ENCODE results near the gene CAVIN3. TPM values are rescaled to one million over a fixed set of nuclear protein-coding genes. Genes with fewer than 3 reads are reported as not detected.

CAVIN3 gene
- total RNA-seq, 1 experiment from 2014 or later = 11.2 TPM

- H3K36me3 Mint-ChIP-seq (ENCODE audit: insufficient read depth, unreplicated experiment) = no peaks in the 10 kb centered on the region
- TF ChIP-seq CTCF (IDR thresholded peaks at IDR 0.05; ENCODE audit: insufficient read depth in 1 of 2, low read depth in 1 of 2, low read length in 1 of 2, severe bottlenecking in 1 of 2, unreplicated experiment in 1 of 2) = no peak
- H3K27me3 Mint-ChIP-seq (ENCODE audit: insufficient read depth, unreplicated experiment) = peaks cover 20% of the 10 kb centered on the region
- no peaks in the 10 kb centered on the region for H3K9me3 Mint-ChIP-seq (ENCODE audit: unreplicated experiment)
- no peak for DNase-seq
- Histone ChIP-seq H3K9me3 (peaks cover 5% of the 10 kb centered on the region; the same call in 1 of the 2 replicates), H3K4me3 (ENCODE audit: low read depth, low read length) (no peak overlapping the region), H3K4me1 (no peaks in the 10 kb centered on the region), H3K36me3 (ENCODE audit: control insufficient read depth, insufficient read depth, low read length) (no peaks in the 10 kb centered on the region), H3K27me3 (replicated peaks; ENCODE audit: control insufficient read depth, insufficient read depth, low read length) (no peaks in the 10 kb centered on the region)
- POLR2A ChIA-PET = no interaction called here
- CTCF ChIA-PET = interaction anchor here (0.5 kb wide), 1 partner anchor 29 kb away, joined by 3 read pairs; no protein-coding TSS in a partner anchor
- no peaks in the 10 kb centered on the region for H3K4me1 Mint-ChIP-seq (ENCODE audit: low read depth, unreplicated experiment)
- BruUV-seq (replicated peaks) = no TSS peak
- intact Hi-C loops (cut with micrococcal nuclease; ENCODE audit: unreplicated experiment) = no loop called here
- H3K4me3 Mint-ChIP-seq (ENCODE audit: unreplicated experiment) = no peak overlapping the region
- H3K27ac Mint-ChIP-seq (ENCODE audit: unreplicated experiment) = no peak overlapping the region
Observed at GRCh38 chr11:6271598-6271997, 48.7 kb downstream of the CAVIN3 start.

- no peak for DNase-seq
- Mint-ChIP-seq H3K4me3 (ENCODE audit: unreplicated experiment) (no peak overlapping the region), H3K27ac (ENCODE audit: unreplicated experiment) (no peak overlapping the region), H3K27me3 (ENCODE audit: insufficient read depth, unreplicated experiment) (peaks cover 16% of the 10 kb centered on the region), H3K4me1 (ENCODE audit: low read depth, unreplicated experiment) (no peaks in the 10 kb centered on the region), H3K36me3 (ENCODE audit: insufficient read depth, unreplicated experiment) (no peaks in the 10 kb centered on the region), H3K9me3 (ENCODE audit: unreplicated experiment) (no peaks in the 10 kb centered on the region)
- no peak for TF ChIP-seq CTCF (IDR thresholded peaks at IDR 0.05; ENCODE audit: insufficient read depth in 1 of 2, low read depth in 1 of 2, low read length in 1 of 2, severe bottlenecking in 1 of 2, unreplicated experiment in 1 of 2)
- intact Hi-C loops (cut with micrococcal nuclease; ENCODE audit: unreplicated experiment) = no loop called here
- POLR2A ChIA-PET = no interaction called here
- no peaks in the 10 kb centered on the region for H3K9me3 ChIP-seq
- BruUV-seq (replicated peaks) = no TSS peak
- CTCF ChIA-PET = interaction anchor here (0.5 kb wide), 2 partner anchors 30 to 101 kb away, joined by 3 read pairs; no protein-coding TSS in a partner anchor
- H3K4me1 ChIP-seq = no peaks in the 10 kb centered on the region
- H3K27me3 ChIP-seq (replicated peaks; ENCODE audit: control insufficient read depth, insufficient read depth, low read length) = no peaks in the 10 kb centered on the region
- no peak overlapping the region for H3K4me3 ChIP-seq (ENCODE audit: low read depth, low read length)
- no peaks in the 10 kb centered on the region for H3K36me3 ChIP-seq (ENCODE audit: control insufficient read depth, insufficient read depth, low read length)
Observed at GRCh38 chr11:6270584-6271246, 49.6 kb downstream of the CAVIN3 start.

GRCh38 chr11:6269994-6270393 is 50.3 kb downstream of the CAVIN3 start:
- Mint-ChIP-seq H3K36me3 (ENCODE audit: insufficient read depth, unreplicated experiment) (no peaks in the 10 kb centered on the region), H3K4me1 (ENCODE audit: low read depth, unreplicated experiment) (no peaks in the 10 kb centered on the region), H3K4me3 (ENCODE audit: unreplicated experiment) (no peak overlapping the region), H3K27ac (ENCODE audit: unreplicated experiment) (no peak overlapping the region), H3K9me3 (ENCODE audit: unreplicated experiment) (no peaks in the 10 kb centered on the region), H3K27me3 (ENCODE audit: insufficient read depth, unreplicated experiment) (peaks cover 12% of the 10 kb centered on the region)
- CTCF ChIA-PET = interaction anchor here (0.5 kb wide), 1 partner anchor 102 kb away, joined by 3 read pairs; no protein-coding TSS in a partner anchor
- BruUV-seq (replicated peaks) = no TSS peak
- Histone ChIP-seq H3K4me1 (no peaks in the 10 kb centered on the region), H3K4me3 (ENCODE audit: low read depth, low read length) (no peak overlapping the region), H3K27me3 (replicated peaks; ENCODE audit: control insufficient read depth, insufficient read depth, low read length) (no peaks in the 10 kb centered on the region), H3K36me3 (ENCODE audit: control insufficient read depth, insufficient read depth, low read length) (no peaks in the 10 kb centered on the region), H3K9me3 (no peaks in the 10 kb centered on the region)
- DNase-seq = no peak
- POLR2A ChIA-PET = no interaction called here
- intact Hi-C loops (cut with micrococcal nuclease; ENCODE audit: unreplicated experiment) = no loop called here
- no peak for TF ChIP-seq CTCF (IDR thresholded peaks at IDR 0.05; ENCODE audit: insufficient read depth in 1 of 2, low read depth in 1 of 2, low read length in 1 of 2, severe bottlenecking in 1 of 2, unreplicated experiment in 1 of 2)

Other genes with a start within 250 kb of the CAVIN3 start
- gene OR56B4, start 212.8 kb downstream of the CAVIN3 start, total RNA-seq (2022) = not detected in 2 replicates
- not detected in 2 replicates for gene OR52B2, start 150.2 kb downstream of the CAVIN3 start, total RNA-seq (2022)
- gene OR52W1, start 121.3 kb downstream of the CAVIN3 start, total RNA-seq (2022) = not detected in 2 replicates
- gene C11orf42, start 114.9 kb downstream of the CAVIN3 start, total RNA-seq (2022) = not detected in 2 replicates
- gene FHIP1B, start 85.9 kb downstream of the CAVIN3 start, total RNA-seq (2022) = 26.8 and 27.8 TPM in 2 replicates
- gene CNGA4, start 81.4 kb downstream of the CAVIN3 start, total RNA-seq (2022) = 0.56 TPM in 1 of 2 replicates, not detected in the other
- gene CCKBR, start 60.7 kb downstream of the CAVIN3 start, total RNA-seq (2022) = 1.6 and 2.1 TPM in 2 replicates
- 38.6 and 41.9 TPM in 2 replicates for gene SMPD1, start 70.0 kb upstream of the CAVIN3 start, total RNA-seq (2022)
- gene APBB1, start 98.6 kb upstream of the CAVIN3 start, total RNA-seq (2022) = 37.8 and 39.0 TPM in 2 replicates
- gene HPX, start 120.5 kb upstream of the CAVIN3 start, total RNA-seq (2022) = 10.7 and 10.9 TPM in 2 replicates
- 28.0 and 33.4 TPM in 2 replicates for gene TRIM3, start 153.4 kb upstream of the CAVIN3 start, total RNA-seq (2022)
- 94.6 and 100 TPM in 2 replicates for gene ARFIP2, start 160.8 kb upstream of the CAVIN3 start, total RNA-seq (2022)
- 52.4 and 53.1 TPM in 2 replicates for gene TIMM10B, start 161.0 kb upstream of the CAVIN3 start, total RNA-seq (2022)
- 5.7 and 6.7 TPM in 2 replicates for gene DNHD1, start 176.8 kb upstream of the CAVIN3 start, total RNA-seq (2022)